IPS-20b (cell line): ENCODE results near the gene FKBP4.
A peak's percentile ranks its signal among the peaks of the same experiment; 100 is the strongest.

Experiments used
- H3K27ac ChIP-seq: one replicate; pipeline ENCODE4 v1.5.1; 2013; ENCODE audit warnings: low read length
- H3K27me3 ChIP-seq: 2 replicates; pipeline ENCODE4 v1.6.1; 2013; ENCODE audit warnings: mild to moderate bottlenecking, low read length, inconsistent platforms; ENCODE audit not compliant: insufficient read depth
- H3K36me3 ChIP-seq: 2 replicates; pipeline ENCODE4 v1.6.1; 2013; ENCODE audit warnings: low read depth, mild to moderate bottlenecking, inconsistent platforms, low read length, moderate library complexity; ENCODE audit not compliant: insufficient read depth
- H3K4me1 ChIP-seq: 2 replicates; pipeline ENCODE4 v1.6.1; 2013; ENCODE audit warnings: mild to moderate bottlenecking, control low read depth, inconsistent platforms, low read length, moderate library complexity; ENCODE audit not compliant: insufficient read depth
- H3K4me3 ChIP-seq: 2 replicates; pipeline ENCODE4 v1.5.1; 2013; ENCODE audit warnings: mild to moderate bottlenecking, low read length, inconsistent platforms
- H3K9ac ChIP-seq: 2 replicates; pipeline ENCODE4 v1.6.1; 2013; ENCODE audit warnings: low read depth, mild to moderate bottlenecking, inconsistent platforms, low read length, moderate library complexity
- H3K9me3 ChIP-seq: 2 replicates; pipeline ENCODE4 v1.6.1; 2013; ENCODE audit warnings: mild to moderate bottlenecking, low read depth, low read length, inconsistent platforms; ENCODE audit not compliant: insufficient read depth

Gene FKBP4

DNA sequence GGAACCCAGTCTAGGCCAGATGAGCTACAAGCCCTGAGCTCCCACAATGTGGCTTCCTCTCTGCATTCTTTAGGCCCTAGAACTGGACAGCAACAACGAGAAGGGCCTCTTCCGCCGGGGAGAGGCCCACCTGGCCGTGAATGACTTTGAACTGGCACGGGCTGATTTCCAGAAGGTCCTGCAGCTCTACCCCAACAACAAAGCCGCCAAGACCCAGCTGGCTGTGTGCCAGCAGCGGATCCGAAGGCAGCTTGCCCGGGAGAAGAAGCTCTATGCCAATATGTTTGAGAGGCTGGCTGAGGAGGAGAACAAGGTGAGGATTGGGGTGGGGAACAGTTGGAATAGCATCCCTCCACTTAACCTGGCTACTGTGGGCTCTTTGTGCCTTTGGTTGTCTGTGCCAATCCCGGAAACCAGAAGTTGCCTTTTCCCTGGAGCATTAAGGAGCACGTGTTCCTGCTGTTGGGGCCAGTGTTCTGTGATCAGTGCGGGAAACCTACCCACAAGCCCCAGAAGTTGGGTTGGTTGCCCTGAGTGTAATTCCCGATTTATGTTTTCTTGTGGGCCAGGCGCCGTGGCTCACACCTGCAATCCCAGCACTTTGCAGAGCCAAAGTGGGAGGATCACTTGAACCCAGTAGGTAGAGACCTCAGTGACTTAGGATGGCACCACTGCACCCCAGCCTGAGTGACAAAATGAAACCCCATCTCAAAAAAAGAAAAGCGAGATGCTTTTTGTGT, 6.4 kb downstream of the FKBP4 start:
- Histone ChIP-seq H3K4me3 (no peak overlapping the region), H3K27me3 (no peaks in the 10 kb centered on the region), H3K4me1 (no peaks in the 10 kb centered on the region), H3K36me3 (peaks cover 96% of the 10 kb centered on the region), H3K27ac (no peak overlapping the region), H3K9me3 (no peaks in the 10 kb centered on the region), H3K9ac (no peak overlapping the region)

DNA sequence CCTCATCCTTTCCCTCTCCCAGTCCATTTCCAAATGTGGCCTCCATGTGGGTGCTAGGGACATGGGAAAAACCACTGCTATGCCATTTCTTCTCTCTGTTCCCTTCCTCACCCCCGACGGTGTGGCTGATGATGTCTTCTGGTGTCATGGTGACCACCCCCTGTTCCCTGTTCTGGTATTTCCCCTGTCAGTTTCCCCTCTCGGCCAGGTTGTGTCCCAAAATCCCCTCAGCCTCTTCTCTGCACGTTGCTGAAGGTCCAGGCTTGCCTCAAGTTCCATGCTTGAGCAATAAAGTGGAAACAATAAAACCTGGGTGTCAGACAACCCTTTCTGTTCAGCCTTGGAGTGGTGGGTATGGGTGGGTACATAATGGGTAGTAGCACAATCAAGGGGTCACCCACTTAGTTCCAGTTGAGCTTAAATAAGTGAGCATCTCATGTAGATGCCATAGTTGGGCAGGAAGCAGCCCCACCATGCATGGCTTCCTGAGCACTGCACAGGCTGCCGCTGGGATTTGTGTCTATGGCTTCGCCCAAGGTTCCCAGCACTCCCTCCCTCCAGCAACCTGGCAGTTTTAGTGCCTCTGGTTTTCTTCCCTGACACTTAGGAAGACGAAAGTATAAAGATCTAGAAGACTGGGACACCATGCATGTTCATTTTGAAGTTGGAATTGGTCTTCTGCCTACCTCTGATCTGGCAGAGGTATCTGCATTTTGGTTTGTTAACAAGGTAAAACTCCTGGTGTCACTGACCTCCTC, 9.0 kb downstream of the FKBP4 start:
- no peaks in the 10 kb centered on the region for H3K27me3 ChIP-seq
- peaks cover 72% of the 10 kb centered on the region for H3K36me3 ChIP-seq
- no peaks in the 10 kb centered on the region for H3K9me3 ChIP-seq
- no peak overlapping the region for H3K27ac ChIP-seq
- no peak overlapping the region for H3K9ac ChIP-seq
- H3K4me3 ChIP-seq = no peak overlapping the region
- H3K4me1 ChIP-seq = no peaks in the 10 kb centered on the region

DNA sequence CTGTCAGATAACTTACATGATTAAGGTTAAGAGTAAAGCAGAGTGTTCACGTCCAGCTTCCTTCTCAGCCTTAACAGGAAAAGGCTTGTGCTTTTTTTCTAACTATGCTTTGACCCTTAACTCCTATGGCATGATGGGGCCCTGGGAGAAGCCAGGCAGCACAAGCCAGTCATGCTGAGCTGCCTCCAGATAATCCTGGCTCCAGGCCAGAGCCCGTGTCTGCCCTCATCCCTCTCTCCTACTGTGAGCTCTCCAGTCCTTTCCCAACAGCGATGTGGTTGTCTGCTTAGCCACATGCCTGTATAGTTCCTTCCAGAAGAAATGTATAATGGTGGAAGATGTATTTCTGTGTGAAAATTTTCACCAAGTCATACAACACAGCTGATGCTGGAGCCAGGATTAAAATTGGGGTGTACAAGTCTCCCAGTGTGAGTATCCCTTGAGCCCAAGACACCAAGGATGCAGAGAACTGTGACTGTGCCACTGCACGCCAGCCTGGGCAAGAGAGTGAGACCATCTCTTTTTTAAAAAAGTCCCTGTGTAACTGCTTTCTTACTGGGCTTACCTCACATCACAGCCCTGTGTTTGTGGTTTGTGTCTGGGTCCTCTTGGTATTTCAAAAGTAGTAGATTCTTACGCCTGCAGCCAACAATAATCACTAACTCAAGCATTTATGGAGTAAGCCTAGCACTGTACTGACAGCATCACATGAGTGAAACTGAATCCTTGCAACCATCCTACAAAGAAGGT, 9.8 kb downstream of the FKBP4 start:
- Histone ChIP-seq H3K4me3 (no peak overlapping the region), H3K36me3 (peaks cover 65% of the 10 kb centered on the region), H3K27me3 (no peaks in the 10 kb centered on the region), H3K4me1 (no peaks in the 10 kb centered on the region), H3K9me3 (no peaks in the 10 kb centered on the region), H3K27ac (no peak overlapping the region), H3K9ac (no peak overlapping the region)

DNA sequence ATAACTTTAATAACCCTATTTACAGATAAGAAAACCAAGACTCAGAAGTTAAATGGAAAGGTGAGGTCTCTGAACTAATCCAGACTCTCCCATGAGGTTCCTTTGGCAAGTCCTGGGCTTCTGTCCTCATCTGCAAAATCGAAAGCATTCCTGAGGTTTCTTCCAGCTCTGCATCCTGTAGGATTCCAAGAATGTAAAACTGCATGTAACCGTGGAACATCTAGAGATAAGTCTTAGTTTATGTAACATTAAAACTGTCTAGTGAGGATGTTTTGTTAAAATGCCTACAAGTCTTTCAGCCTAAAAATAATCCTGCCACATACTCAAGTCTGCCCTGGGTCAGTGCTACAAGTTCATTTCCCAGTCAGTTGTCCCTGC, 10.4 kb downstream of the FKBP4 start:
- H3K27ac ChIP-seq = no peak overlapping the region
- H3K4me1 ChIP-seq = no peaks in the 10 kb centered on the region
- H3K36me3 ChIP-seq = peaks cover 59% of the 10 kb centered on the region
- no peaks in the 10 kb centered on the region for H3K27me3 ChIP-seq
- no peak overlapping the region for H3K9ac ChIP-seq
- H3K9me3 ChIP-seq = no peaks in the 10 kb centered on the region
- no peak overlapping the region for H3K4me3 ChIP-seq

DNA sequence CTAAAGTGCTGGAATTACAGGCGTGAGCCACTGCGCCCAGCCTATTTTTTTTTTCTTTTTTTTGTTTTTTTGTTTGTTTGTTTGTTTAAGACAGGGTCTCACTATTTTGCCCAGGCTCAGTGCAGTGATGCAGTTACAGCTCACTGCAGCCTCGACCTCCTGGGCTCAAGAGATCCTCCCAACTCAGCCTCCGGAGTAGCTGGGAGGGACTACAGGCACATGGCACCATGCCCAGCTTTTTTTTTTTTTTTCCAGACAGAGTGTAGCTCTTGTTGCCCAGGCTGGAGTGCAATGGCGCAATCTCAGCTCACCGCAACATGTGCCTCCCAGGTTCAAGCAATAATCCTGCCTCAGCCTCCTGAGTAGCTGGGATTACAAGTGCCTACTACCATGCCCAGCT, 11.9 kb downstream of the FKBP4 start:
- H3K9me3 ChIP-seq = no peaks in the 10 kb centered on the region
- H3K4me3 ChIP-seq = no peak overlapping the region
- H3K27ac ChIP-seq = no peak overlapping the region
- H3K27me3 ChIP-seq = no peaks in the 10 kb centered on the region
- H3K4me1 ChIP-seq = peaks cover under 1% of the 10 kb centered on the region; the same call in 1 of the 2 replicates
- H3K36me3 ChIP-seq = peaks cover 43% of the 10 kb centered on the region
- H3K9ac ChIP-seq = no peak overlapping the region

DNA sequence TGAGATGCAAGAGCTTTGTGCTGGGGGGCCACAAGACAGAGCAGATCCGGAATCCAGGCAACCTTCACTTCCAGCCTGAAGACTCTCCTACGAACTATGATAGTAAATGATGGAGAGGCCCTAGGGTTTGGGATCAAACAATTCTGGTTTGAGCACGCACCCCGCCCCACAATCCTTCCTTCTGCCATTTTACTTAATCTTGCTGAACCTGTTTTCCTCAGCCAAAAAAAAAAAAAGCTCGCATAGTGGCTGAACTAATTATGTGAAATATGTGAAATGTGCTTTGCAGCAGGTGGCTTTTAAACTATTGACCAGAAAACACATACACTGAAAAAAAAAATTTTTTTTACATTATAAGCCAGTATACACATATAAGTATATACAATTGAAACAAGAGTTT, 17.0 kb downstream of the FKBP4 start:
- Histone ChIP-seq H3K27me3 (no peaks in the 10 kb centered on the region), H3K9me3 (no peaks in the 10 kb centered on the region), H3K4me3 (peak overlapping the region; percentile 93), H3K4me1 (peaks cover 3% of the 10 kb centered on the region; the same call in 1 of the 2 replicates), H3K27ac (no peak overlapping the region), H3K36me3 (peaks cover 2% of the 10 kb centered on the region), H3K9ac (no peak overlapping the region; the same call in 1 of the 2 replicates)

DNA sequence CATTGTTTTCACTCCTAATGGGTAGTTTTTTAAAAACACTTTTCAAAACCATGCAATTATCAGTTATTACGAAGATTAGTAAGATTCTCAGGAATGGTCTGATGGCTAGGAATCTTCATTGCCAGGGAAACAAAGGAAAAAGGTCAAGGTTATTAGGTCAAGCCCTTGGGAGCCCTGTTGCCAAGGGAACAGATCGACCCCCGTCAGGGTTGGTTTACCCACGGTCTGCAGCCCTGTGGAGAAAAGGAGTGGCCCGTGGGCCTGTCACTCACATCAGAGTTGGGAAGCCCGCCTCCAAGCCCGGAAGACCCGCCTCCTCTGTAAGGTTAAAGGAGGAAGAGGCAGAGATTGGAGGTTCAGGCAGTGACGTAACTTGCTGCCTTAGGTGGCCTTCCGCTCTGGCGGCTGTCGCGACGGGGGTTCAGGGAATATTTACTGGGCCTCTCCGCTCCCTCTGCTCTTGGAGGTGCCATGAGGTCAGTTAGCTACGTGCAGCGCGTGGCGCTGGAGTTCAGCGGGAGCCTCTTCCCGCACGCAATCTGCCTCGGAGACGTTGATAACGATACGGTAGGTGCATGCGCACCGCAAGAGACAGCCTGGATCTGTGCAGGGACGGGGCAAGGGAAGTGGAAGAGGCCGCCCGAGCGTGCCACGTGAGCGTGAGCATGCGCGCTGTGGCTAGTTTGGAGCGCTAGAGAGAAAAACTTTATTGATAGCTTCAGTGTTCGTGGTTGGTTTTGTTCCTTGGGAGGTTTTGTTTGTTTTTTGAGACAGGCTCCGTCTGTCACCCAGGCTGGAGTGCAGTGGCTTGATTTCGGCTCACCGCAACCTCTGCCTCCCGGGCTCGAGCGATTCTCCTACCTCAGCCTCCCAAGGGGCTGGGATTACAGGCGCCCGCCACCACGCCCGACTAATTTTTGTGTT, 17.8 kb downstream of the FKBP4 start, which contains the start of gene ITFG2:
TSS of gene ITFG2 (plus strand) at position 379 of the 924 bp plus-strand sequence. CDS start at position 472, 93 bp downstream.
- H3K4me3 ChIP-seq = peak within 1 kb of the TSS; percentile 93
- no peaks in the 10 kb centered on the region for H3K27me3 ChIP-seq
- H3K9me3 ChIP-seq = no peaks in the 10 kb centered on the region
- H3K27ac ChIP-seq = peak within 1 kb of the TSS; percentile 86
- peaks cover 3% of the 10 kb centered on the region; the same call in 1 of the 2 replicates for H3K4me1 ChIP-seq
- H3K36me3 ChIP-seq = peaks cover 9% of the 10 kb centered on the region
- H3K9ac ChIP-seq = peak within 1 kb of the TSS; percentile 98

DNA sequence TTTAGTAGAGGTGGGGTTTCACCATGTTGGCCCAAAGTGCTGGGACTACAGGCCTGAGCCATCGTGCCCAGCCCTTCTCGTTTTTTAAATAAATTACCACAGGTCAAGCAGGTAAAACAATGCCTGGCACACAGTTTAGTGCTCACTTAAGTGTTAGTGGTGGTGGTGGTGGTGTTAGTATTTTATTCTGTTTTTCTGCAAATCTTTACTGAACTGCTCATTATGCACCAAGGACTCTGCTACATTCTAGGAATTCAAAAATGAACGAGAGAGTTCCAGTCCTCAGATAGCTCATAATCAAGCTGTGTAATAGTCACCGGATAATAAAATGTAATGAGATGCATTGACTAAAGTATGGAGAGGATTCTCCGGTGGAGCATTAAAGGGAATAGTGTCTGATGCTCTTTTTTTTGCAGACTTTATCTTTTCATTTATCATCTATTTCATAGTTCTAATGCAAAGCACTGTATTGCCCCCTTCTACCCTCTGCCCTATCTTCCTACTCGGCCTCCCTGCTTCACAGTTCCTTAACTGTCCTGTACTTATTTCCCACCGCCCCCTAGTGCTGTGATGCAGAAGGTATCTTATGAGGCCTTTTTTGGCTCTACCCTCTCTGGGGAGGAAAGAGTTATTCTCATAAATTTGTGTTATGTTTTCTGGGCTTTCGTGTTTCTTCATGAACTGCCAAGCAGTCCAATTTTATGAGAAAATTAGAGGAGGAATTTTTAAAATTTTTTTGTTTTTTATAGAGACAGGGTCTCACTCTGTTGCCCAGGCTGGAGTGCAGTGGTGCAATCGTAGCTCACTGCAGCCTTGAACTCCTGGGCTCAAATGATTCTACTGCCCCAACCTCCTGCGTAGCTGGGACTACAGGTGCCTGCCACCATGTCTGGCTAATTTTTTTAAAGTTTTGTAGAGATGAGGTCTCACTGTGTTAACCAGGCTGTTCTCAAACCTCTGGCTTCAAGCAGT, 18.7 kb downstream of the FKBP4 start:
- Histone ChIP-seq H3K9ac (peak overlapping the region; percentile 98; the same call in 1 of the 2 replicates), H3K27me3 (no peaks in the 10 kb centered on the region), H3K9me3 (no peaks in the 10 kb centered on the region), H3K4me3 (peak overlapping the region; percentile 93), H3K27ac (peak overlapping the region; percentile 86), H3K36me3 (peaks cover 19% of the 10 kb centered on the region), H3K4me1 (peaks cover 3% of the 10 kb centered on the region; the same call in 1 of the 2 replicates)

DNA sequence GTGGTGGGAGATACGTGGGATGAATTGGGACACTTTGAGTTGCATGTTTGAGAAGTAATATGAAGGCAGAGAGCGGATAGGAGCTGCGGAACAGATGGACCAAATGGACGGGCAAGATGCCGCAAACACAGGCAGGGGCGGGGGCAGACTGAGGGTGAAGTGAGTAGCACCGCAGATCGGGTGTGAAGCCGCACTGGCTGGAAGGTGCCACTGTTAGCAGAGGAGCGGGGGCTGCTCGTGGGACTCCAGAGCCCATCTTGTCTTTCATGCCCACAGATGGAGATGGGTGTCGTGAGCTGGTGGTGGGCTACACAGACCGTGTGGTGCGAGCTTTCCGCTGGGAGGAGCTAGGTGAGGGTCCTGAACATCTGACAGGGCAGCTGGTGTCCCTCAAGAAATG, 25.0 kb downstream of the FKBP4 start:
- Histone ChIP-seq H3K9me3 (no peaks in the 10 kb centered on the region), H3K36me3 (peaks cover 75% of the 10 kb centered on the region), H3K4me3 (no peak overlapping the region), H3K9ac (peak overlapping the region; percentile 41; the same call in 1 of the 2 replicates), H3K27me3 (no peaks in the 10 kb centered on the region), H3K4me1 (peaks cover 6% of the 10 kb centered on the region; the same call in 1 of the 2 replicates), H3K27ac (no peak overlapping the region)

DNA sequence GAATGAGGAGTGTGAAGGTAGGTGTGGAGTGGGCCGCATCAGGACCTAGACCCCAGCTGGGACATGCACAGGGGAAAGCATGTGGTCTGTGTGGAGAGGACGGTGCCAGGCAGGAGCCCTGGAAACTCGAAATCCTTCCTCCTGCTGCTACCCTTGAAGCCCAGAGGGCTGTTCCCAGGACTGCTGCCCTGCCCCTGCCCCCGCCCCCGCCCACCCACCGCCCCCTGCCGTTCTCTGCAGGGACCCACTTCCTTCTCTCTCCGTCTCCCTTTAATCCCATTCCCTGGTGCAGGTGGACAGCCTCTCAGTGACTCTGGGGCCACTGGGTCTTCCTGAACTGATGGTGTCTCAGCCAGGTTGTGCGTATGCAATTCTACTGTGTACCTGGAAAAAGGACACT, 25.7 kb downstream of the FKBP4 start:
- Histone ChIP-seq H3K9ac (peak overlapping the region; percentile 41), H3K9me3 (no peaks in the 10 kb centered on the region), H3K27me3 (no peaks in the 10 kb centered on the region), H3K27ac (no peak overlapping the region), H3K36me3 (peaks cover 79% of the 10 kb centered on the region), H3K4me1 (peaks cover 9% of the 10 kb centered on the region; the same call in 1 of the 2 replicates), H3K4me3 (no peak overlapping the region)
